ENCODE measurements around the gene HNF4A. TPM values are rescaled to one million over a fixed set of nuclear protein-coding genes. Genes with fewer than 3 reads are reported as not detected.

Gene HNF4A
- total and polyA plus RNA-seq, 2 of the 13 experiments (the other 11 are each of a cell fraction or from before 2014, with no cell fraction given) = 80.9 to 169 TPM

DNA sequence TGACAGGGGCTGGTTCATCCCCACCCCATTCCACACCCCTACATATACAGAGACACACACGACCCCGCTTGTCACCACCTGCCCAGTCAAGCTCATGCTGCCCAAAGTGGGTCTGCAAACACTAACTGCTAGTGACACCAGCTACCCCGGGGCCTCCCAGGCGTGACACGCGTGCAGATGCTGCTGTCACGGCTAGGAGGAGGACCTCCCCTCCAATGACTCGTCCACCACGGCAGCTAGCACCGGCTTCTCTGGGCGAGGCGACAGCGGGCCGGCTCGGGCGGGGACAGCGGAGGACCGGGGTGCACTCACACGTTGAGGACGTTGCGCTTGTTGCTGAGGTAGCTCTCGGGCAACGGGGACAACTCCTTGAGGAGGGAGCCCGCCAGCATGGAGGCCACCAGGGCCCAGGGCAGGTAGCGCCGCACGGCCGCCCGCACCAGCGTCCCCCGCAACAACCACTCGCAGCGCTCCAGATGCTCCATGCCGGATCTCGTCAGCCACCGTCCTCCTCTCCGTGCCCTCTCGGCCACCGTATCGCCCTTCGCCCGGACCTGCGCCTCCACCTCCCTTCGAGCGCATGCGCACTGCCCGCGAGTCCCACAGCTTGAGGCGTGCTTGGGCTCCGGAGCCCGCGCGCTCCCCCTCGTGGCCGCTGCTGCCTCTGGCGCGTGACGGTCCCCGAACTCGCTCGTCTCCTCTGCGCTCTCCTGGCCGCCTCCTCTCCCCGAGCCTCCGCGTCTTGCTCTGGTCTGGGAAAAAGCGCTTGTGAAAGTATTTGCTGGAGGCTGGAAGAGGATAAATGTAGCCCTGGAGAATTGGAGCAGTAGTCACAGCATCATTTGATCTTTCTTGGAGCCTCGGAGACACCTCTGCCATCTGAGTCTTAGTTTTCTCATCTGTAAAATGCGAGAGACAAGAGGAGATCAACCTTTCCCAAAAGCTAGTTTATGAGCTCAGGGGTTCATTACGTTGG, 44.5 kb upstream of the HNF4A start, which contains the start of gene FITM2:
TSS of gene FITM2 (minus strand) at position 539 of the 976 bp plus-strand sequence. CDS start at position 485, 54 bp downstream.
- WGBS (ENCODE audit: low lambda C conversion rate) = 3% methylated on average over 47 of the region's 70 CpGs
- Histone ChIP-seq H3K79me2 (ENCODE audit: insufficient read depth, low read length) (peaks cover 25% of the 10 kb centered on the region), H3K4me3 (replicated peaks in 1 of 3; ENCODE audit: insufficient read depth in 1 of 3, low read depth in 2 of 3, low read length in 3 of 3) (peak within 1 kb of the TSS; percentile 70 to 96 (median 78)), H3K9ac (ENCODE audit: insufficient read depth, low read depth, low read length) (peak within 1 kb of the TSS; percentile 84), H3K27me3 (ENCODE audit: control insufficient read depth in 1 of 2, insufficient read depth in 2 of 2, low read length in 2 of 2) (peaks cover 2 to 4% of the 10 kb centered on the region in 2 experiments; a peak in 1 of 5 replicates), H3K4me2 (ENCODE audit: low read depth, low read length) (peak within 1 kb of the TSS; percentile 97), H3K36me3 (replicated peaks in 1 of 2; ENCODE audit: control insufficient read depth in 1 of 2, insufficient read depth in 2 of 2, low read length in 2 of 2) (peaks cover 0 to 7% of the 10 kb centered on the region in 2 experiments; a peak in 2 of 5 replicates), H3K4me1 (ENCODE audit: insufficient read depth, low read length) (peaks cover 27% of the 10 kb centered on the region), H3K27ac (ENCODE audit: extremely low read length, insufficient read depth, low read length) (peak within 1 kb of the TSS; percentile 37), H2AFZ (ENCODE audit: low read length) (peak within 1 kb of the TSS; percentile 100), H4K20me1 (ENCODE audit: insufficient read depth, low read length) (no peaks in the 10 kb centered on the region), H3K9me3 (ENCODE audit: low read length) (no peaks in the 10 kb centered on the region)
- CTCF ChIA-PET (ENCODE audit: low intra/inter-chr PET ratio, low total read pairs) = interaction anchor here (0.7 to 5.0 kb wide), 11 partner anchors 58 to 194 kb away, joined by 3 to 77 read pairs (median 4); no protein-coding TSS in a partner anchor
- DNase-seq (ENCODE audit: low spot score) = peak; percentile 98
- in situ Hi-C loops (cut with HindIII; ENCODE audit: extremely low pct_ligation_motif_present, low pct_unique_long_range_greater_than_20kb) = loop anchor here (5.0 kb wide), 3 partner anchors 59 to 161 kb away; no protein-coding TSS in a partner anchor
- peak; percentile 52 for FAIRE-seq
- no TSS peak for BruUV-seq (replicated peaks)
- ATAC-seq = peak; percentile 93
- intact Hi-C loops (cut with micrococcal nuclease; ENCODE audit: unreplicated experiment) = loop anchor here (1.0 to 5.0 kb wide), 7 partner anchors 46 to 156 kb away; partner anchors contain the start of gene HNF4A
- POLR2A ChIA-PET = interaction anchor here (0.7 to 3.9 kb wide), 21 partner anchors 9 to 211 kb away, joined by 3 to 30 read pairs (median 5); partner anchors contain the start of genes HNF4A, OSER1, SERINC3 and TTPAL
- TF ChIP-seq KDM5B (CRISPR knock-in tag; IDR thresholded peaks at IDR 0.05; ENCODE audit: borderline replicate concordance) (peak; percentile 98), RFX5 (IDR thresholded peaks at IDR 0.05; ENCODE audit: low read depth, low read length) (0 out of 2 replicates have a peak, but pooled peaks have one; percentile 10), RFX1 (IDR thresholded peaks at IDR 0.05) (no peak), THAP11 (CRISPR knock-in tag; IDR thresholded peaks at IDR 0.05) (peak; percentile 94), ZNF7 (CRISPR knock-in tag; IDR thresholded peaks at IDR 0.05) (no peak), KLF9 (CRISPR knock-in tag; IDR thresholded peaks at IDR 0.05; ENCODE audit: low read depth) (no peak; the same call in none of the 2 replicates), ZNF329 (CRISPR knock-in tag; IDR thresholded peaks at IDR 0.05; ENCODE audit: low read depth) (peak; percentile 84), ZIK1 (CRISPR knock-in tag; IDR thresholded peaks at IDR 0.05; ENCODE audit: borderline replicate concordance, low read depth) (peak; percentile 90), HNRNPL (IDR thresholded peaks at IDR 0.05; ENCODE audit: low read depth, low read length) (no peak), ZNF652 (CRISPR knock-in tag; IDR thresholded peaks at IDR 0.05; ENCODE audit: borderline replicate concordance, low read depth) (peak; percentile 31; the same call in 1 of the 2 replicates), KLF12 (CRISPR knock-in tag; IDR thresholded peaks at IDR 0.05; ENCODE audit: borderline replicate concordance) (peak; percentile 89), CEBPB (IDR thresholded peaks at IDR 0.05; ENCODE audit: borderline replicate concordance, low read depth, low read length) (no peak)
- TF ChIP-seq, protein P1, sequence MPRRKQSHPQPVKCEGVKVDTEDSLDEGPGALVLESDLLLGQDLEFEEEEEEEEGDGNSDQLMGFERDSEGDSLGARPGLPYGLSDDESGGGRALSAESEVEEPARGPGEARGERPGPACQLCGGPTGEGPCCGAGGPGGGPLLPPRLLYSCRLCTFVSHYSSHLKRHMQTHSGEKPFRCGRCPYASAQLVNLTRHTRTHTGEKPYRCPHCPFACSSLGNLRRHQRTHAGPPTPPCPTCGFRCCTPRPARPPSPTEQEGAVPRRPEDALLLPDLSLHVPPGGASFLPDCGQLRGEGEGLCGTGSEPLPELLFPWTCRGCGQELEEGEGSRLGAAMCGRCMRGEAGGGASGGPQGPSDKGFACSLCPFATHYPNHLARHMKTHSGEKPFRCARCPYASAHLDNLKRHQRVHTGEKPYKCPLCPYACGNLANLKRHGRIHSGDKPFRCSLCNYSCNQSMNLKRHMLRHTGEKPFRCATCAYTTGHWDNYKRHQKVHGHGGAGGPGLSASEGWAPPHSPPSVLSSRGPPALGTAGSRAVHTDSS (CRISPR knock-in tag; conservative IDR thresholded peaks at IDR 0.05) = peak; percentile 96
- TF ChIP-seq, protein P2, sequence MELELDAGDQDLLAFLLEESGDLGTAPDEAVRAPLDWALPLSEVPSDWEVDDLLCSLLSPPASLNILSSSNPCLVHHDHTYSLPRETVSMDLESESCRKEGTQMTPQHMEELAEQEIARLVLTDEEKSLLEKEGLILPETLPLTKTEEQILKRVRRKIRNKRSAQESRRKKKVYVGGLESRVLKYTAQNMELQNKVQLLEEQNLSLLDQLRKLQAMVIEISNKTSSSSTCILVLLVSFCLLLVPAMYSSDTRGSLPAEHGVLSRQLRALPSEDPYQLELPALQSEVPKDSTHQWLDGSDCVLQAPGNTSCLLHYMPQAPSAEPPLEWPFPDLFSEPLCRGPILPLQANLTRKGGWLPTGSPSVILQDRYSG (CRISPR knock-in tag; IDR thresholded peaks at IDR 0.05) = peak; percentile 90; the same call in 1 of the 2 replicates
- TF ChIP-seq, protein P3, sequence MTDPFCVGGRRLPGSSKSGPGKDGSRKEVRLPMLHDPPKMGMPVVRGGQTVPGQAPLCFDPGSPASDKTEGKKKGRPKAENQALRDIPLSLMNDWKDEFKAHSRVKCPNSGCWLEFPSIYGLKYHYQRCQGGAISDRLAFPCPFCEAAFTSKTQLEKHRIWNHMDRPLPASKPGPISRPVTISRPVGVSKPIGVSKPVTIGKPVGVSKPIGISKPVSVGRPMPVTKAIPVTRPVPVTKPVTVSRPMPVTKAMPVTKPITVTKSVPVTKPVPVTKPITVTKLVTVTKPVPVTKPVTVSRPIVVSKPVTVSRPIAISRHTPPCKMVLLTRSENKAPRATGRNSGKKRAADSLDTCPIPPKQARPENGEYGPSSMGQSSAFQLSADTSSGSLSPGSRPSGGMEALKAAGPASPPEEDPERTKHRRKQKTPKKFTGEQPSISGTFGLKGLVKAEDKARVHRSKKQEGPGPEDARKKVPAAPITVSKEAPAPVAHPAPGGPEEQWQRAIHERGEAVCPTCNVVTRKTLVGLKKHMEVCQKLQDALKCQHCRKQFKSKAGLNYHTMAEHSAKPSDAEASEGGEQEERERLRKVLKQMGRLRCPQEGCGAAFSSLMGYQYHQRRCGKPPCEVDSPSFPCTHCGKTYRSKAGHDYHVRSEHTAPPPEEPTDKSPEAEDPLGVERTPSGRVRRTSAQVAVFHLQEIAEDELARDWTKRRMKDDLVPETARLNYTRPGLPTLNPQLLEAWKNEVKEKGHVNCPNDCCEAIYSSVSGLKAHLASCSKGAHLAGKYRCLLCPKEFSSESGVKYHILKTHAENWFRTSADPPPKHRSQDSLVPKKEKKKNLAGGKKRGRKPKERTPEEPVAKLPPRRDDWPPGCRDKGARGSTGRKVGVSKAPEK (CRISPR knock-in tag; IDR thresholded peaks at IDR 0.05; ENCODE audit: borderline replicate concordance) = peak; percentile 90
- TF ChIP-seq, protein P4, sequence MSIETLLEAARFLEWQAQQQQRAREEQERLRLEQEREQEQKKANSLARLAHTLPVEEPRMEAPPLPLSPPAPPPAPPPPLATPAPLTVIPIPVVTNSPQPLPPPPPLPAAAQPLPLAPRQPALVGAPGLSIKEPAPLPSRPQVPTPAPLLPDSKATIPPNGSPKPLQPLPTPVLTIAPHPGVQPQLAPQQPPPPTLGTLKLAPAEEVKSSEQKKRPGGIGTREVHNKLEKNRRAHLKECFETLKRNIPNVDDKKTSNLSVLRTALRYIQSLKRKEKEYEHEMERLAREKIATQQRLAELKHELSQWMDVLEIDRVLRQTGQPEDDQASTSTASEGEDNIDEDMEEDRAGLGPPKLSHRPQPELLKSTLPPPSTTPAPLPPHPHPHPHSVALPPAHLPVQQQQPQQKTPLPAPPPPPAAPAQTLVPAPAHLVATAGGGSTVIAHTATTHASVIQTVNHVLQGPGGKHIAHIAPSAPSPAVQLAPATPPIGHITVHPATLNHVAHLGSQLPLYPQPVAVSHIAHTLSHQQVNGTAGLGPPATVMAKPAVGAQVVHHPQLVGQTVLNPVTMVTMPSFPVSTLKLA (IDR thresholded peaks at IDR 0.05) = peak; percentile 75
